GM15510 (cell line): ENCODE measurements around the gene UNC13C.

Experiments used
- POLR2A ChIP-seq: IDR thresholded peaks from 3 replicates; pipeline ENCODE4 v1.6.1; 2011; ENCODE audit warnings: borderline replicate concordance; ENCODE audit not compliant: insufficient read length; ENCODE audit errors: extremely low read depth

The UNC13C gene

DNA sequence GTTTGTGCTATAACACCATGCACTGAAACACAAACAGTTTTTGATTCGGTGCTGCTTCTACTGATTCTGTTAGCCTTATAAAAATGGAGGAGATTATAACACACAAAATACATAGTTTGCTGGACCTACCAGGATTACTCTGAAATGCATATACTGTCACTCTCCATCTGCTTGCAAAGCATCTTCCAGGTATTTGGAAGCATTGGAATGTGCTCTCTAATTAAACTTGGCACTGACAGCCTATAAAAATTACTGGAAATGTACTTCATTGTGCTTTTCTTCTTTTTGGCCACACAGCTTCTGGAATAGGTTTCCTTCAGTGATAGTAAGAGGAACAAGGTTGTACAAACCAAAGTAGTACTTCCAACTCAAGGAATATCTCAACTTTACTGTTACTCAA, 376.1 kb downstream of the UNC13C start:
- no peak for TF ChIP-seq POLR2A

DNA sequence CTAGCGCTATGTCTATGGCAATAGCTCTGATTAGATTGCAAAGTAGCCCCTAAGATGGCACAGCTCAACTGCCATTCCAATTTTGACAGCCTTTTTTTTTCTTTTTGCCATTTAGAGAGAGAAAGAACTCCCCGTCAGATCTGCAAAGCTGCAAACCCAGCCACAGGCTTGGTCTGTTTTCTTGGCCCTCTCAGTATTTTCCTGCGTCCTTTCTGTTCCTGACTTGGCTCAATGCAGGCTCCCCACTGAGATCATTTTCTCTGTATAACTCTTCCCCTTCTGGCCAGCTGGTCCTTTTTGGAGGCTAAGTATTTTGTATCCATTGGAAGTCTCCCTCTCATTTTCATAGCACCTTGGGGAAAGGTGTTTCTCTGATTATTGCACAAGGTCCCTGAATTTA, 386.7 kb downstream of the UNC13C start:
- TF ChIP-seq POLR2A = no peak

DNA sequence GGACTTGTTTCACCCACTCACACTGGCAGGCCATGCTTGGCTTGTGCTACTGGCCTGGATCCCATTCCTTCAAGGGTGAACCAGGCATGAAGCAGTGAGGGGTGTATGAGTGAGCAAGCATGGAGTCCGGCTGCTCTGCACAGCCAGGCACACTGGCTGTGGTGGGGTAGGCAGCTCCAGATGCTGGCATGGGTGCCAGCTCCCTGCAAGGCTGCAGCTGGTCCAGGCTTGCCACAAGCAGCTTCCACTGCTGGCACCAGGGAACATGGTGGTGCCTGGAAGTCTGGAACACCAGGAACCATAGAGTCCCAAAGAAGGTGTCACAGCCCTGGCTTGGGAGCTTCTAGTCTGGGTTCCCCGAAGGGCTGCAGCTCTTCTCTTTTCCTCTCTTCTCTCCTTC, 395.1 kb downstream of the UNC13C start:
- no peak for TF ChIP-seq POLR2A

DNA sequence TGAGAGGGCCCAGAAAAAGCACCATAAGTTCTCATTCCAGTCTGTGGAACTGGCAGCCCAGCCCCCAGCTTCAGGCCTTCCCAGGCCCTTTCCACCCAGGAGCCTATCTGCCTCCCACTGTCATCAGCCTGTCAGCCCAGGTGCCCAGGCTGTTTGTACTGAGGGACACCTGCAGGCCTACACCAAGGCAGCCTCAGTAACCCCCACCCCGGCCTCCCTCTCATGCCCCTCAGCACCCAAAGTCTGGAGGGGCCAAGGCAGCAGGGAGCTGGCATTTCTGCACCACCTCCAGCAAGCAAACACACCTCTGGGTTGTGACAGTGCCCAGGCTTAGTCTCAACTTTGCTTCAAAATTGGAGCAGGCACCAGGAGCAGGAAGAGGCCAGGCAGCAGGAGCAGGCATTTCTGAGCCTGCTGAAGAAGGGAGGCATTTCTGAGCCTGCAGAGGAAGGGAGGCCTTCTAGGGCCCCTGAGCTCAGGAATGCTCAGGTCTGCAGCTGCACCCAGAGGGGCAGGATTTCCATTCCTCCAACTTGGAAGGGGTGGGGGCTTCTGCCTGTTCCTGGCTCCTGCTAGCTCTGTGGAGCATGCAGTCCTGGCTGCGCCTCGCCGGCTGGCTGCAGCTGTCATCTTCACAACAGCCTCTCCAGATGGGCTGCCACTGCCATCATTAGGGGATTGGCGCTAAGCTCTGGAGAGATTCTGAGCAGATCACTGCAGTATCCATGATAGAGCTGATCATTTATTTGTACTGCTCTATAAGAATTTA, 396.1 kb downstream of the UNC13C start:
- no peak for TF ChIP-seq POLR2A

DNA sequence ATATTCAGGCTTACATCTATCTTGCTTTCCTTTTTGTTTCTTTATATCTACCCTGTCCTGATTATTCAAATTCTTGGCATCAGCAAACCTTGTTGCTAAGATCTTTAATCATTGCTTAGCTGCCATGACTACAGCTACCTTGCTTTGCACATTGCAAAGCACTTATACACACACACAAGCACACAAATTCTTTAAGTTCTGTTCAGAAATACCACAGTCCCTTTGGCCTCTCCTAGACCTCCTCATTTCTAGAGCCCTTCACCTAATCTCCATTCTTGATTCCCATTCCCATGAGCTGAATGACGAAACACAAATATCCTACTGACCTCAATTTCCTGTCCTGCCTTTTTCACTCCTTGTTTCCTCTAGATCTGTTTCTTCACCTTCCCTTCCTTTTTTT, 409.6 kb downstream of the UNC13C start:
- no peak for TF ChIP-seq POLR2A

DNA sequence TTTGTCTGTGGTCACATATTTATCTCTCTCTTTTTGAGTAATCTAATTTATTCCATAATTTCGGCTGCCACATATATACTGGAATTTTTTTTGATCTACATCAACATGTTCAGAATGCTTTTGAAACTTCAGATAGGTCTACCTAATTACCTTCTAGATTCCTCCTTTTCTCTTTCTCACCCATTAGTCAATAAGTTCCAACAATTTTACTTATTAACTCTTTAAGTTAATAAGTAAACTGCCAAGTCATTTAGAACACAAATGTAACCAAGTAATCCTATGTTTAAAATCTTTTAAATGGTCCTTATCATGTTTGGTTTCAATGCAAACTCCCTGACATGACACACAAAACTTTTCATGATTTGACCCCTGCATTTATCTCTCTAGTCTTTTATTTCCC, 410.5 kb downstream of the UNC13C start:
- TF ChIP-seq POLR2A = no peak

DNA sequence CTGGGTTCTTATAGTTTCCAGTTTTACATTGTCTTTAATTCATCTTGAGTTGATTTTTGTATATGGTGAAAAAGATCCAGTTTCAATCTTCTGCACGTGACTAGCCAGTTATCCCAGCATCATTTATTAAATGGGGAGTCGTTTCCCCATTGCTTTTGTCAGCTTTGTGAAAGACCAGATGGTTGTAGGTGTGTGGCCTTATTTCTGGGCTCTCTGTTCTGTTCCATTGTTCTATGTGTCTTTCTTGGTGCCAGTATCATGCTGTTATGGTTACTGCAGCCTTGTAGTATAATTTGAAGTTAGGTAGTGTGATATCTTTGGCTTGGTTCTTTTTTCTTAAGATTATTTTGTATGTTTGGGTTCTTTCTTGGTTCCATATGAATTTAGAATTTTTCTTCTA, 432.2 kb downstream of the UNC13C start:
- no peak for TF ChIP-seq POLR2A

DNA sequence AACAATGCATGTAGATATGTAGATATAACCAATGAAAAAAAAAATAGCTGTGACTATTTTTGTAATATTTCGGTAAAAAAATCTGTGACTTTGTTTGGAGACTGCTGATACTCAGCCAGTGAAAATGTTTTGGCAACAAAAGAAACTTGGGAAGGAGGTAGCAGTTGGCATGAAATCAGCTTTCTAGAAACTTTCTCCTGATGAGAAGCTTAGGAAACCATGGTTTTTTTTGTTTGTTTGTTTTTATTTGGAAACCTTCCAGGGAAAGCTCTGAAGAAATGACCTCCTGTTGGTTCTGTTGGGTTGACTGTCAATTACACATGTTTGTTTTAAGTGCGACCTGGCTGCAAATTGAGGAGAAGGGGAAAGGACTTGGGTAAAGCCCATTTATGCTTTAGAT, 445.9 kb downstream of the UNC13C start:
- TF ChIP-seq POLR2A = no peak

DNA sequence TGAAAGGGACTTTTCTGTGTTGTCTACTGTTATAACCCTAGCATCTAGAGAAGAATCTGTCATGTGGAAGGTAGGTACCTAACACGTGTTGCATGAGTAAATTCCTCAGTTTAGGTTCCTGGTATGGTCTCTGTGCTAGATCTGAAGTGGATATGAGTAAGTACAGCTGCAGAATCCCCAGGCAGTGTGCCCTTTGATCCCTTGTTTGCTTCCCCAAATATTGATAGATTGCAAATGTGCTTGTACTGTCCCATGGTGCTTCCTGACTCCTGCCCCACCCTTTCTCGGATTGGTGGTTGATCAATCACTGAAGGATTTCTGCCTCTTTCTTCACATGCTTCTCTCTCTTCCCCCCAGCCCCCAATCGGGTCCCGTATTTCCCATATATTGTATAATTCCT, 450.4 kb downstream of the UNC13C start:
- TF ChIP-seq POLR2A = no peak

DNA sequence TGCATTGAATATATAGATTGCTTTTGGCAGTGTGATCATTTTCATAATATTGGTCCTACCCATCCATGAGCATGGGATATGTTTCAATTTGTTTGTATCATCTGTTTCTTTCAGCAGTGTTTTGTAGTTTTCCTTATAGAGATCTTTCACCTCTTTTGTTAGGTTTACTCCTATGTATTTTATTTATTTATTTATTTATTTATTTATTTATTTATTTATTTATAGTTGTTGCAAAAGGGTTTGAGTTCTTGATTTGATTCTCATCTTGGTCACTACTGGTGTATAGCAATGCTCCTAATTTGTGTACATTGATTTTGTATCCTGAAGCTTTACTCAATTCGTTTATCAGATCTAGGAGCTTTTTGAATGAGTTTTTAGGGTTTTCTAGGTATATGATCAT, 478.2 kb downstream of the UNC13C start:
- TF ChIP-seq POLR2A = no peak

DNA sequence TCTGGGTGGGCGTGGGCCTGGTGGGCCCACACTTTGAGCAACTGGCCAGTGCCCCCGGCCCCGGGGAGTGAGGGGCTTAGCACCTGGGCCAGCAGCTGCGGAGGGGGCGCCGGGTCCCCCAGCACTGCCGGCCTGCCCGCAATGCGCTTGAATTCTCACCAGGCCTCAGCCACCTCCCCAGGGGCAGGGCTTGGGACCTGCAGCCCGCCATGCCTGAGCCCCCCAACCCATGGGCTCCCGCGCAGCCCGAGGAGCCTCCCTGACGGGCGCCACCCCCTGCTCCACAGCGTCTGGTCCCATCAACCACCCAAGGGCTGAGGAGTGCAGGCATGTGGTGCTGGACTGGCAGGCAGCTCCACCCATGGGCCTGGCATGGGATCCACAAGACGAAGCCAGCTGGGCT, 484.3 kb downstream of the UNC13C start:
- TF ChIP-seq POLR2A = no peak

DNA sequence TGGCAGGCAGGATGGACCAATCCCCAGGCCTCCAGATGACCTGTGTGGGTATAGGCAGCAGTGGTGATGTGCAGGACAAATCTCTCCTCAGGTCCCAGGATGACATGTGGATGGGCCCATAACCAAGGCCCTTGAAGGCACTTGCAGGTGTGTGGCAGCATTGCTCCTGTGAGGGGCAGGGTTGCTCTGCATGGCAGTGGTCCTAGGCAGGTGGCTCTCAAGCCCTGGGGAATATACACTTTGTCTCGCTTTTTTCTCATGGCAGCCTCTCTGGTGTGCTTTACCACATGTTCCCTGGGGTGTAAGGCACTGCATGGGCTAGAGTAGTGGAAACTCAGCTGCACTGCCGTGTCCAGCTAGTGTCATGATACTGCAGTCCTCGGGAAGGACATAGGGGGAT, 503.6 kb downstream of the UNC13C start:
- no peak for TF ChIP-seq POLR2A

DNA sequence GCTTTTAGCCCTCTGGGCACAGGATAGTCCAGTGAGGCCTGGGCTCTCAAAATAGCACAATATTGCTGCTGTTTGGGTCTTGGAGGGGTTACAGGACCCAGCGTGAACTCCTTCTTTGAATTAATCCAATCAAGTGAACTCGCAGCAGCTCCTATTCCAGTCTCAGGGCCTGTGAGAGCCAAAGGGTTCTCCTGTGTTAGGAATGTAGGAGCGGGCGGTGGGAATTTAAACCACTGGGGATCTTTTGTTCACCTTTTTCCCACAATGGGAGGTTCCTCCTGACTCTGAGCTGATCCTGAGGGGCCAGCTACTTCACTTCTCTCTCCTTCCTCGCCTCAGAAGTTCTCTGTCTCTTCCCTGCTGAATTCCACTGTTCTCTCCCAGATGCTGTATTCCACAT, 504.0 kb downstream of the UNC13C start:
- TF ChIP-seq POLR2A = no peak

DNA sequence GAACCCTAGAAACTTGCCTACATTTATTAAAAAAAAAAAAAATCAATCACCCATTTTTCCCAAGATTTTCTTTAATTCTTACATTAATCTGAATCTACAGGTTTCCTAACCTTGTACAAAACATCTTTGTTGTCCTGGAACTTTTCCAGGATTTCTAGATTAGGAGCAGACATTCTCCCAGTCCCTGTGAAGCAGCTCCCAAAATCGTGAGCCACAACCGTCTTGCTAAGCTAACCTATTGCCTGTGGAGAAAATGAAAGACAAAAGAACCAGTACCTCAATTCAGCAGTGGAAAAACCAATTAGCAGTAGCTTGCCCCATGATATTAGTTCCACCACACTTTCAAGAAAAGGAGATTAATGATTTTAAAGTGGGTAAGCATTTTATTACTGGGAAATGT, 522.1 kb downstream of the UNC13C start:
- no peak for TF ChIP-seq POLR2A

DNA sequence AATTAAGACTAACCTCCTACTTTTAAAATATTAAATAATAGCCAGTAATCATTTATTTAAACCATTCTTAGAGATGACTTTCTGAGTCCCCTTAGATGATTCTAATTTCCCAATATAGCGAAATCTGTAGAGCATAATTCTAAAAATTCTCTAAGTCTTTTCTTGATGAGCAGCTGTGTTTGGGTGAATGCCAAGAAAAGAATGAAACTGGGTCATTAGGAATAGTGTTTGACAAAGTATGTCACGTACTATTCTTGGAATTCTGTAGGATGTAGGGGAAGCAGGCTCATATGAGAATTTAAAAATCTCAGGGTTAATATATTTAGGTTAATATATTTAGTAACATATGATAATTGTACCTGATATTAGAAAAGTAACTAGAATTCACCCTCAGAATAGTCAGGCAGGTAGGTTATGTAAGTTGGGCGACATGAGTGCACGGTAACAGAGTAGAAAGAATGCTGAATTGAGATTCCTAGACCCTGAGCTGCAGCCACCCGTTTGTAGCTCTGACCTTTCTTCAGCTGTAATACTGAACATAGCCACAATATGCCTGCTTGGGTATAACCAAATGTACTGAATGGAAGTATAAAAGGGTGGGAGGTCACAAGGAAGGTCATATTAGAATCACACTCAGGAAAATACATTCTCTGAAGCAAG, 524.3 kb downstream of the UNC13C start:
- no peak for TF ChIP-seq POLR2A

DNA sequence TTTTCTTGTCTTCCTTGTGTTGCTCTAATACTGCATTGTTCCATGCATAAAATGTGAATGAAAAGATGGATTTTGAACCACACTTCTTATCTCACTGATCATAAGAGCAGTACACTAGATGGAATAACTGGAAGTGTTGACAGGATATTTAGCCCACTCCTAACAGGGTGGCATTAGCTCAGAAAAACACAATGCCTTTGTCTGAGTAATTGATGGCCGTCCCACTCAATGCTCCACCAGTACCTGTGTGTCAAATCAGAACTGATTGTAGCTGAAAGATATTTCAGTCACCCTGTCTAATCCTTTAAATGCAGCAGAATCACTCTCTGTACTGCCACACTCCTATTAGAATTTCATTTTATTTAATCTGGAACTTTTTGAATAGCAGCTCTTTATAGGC, 526.5 kb downstream of the UNC13C start:
- no peak for TF ChIP-seq POLR2A
